Activated CD4-positive, alpha-beta T cell treated with anti-CD3 and anti-CD28 coated beads, Interleukin-2, amount 50 U/mL, for 4 hours (primary cell): ENCODE results near the gene ALX4.

Experiments used
- DNase-seq, 2 experiments: peaks; one replicate each; pipeline ENCODE4 v3.0.0-alpha.2; 2020

Gene ALX4

GRCh38 chr11:44300844-44301563, 8.9 kb downstream of the ALX4 start:
- no peak for DNase-seq

GRCh38 chr11:44298862-44299261, 11.1 kb downstream of the ALX4 start:
- DNase-seq: no peak

GRCh38 chr11:44290208-44290607, 19.7 kb downstream of the ALX4 start:
- no peak for DNase-seq

GRCh38 chr11:44288133-44288526, 21.8 kb downstream of the ALX4 start:
- no peak for DNase-seq

GRCh38 chr11:44286911-44287310, 23.0 kb downstream of the ALX4 start:
- no peak for DNase-seq

- peak; percentile 33 to 44 for DNase-seq
Measured at GRCh38 chr11:44286268-44286880, 23.6 kb downstream of the ALX4 start.

GRCh38 chr11:44285756-44286155, 24.2 kb downstream of the ALX4 start:
- no peak for DNase-seq

GRCh38 chr11:44282620-44283019, 27.3 kb downstream of the ALX4 start:
- no peak for DNase-seq

GRCh38 chr11:44281151-44281550, 28.8 kb downstream of the ALX4 start:
- no peak for DNase-seq

GRCh38 chr11:44280257-44280656, 29.7 kb downstream of the ALX4 start:
- no peak for DNase-seq

GRCh38 chr11:44279483-44279882, 30.5 kb downstream of the ALX4 start:
- no peak for DNase-seq

GRCh38 chr11:44277196-44278090, 32.5 kb downstream of the ALX4 start:
- DNase-seq: no peak

GRCh38 chr11:44275961-44276550, 33.9 kb downstream of the ALX4 start:
- DNase-seq: no peak

GRCh38 chr11:44275241-44275640, 34.7 kb downstream of the ALX4 start:
- no peak for DNase-seq

GRCh38 chr11:44274404-44274803, 35.5 kb downstream of the ALX4 start:
- no peak for DNase-seq

GRCh38 chr11:44271286-44271685, 38.7 kb downstream of the ALX4 start:
- DNase-seq: no peak

GRCh38 chr11:44270403-44271273, 39.3 kb downstream of the ALX4 start:
- DNase-seq: no peak

GRCh38 chr11:44269369-44270351, 40.3 kb downstream of the ALX4 start:
- DNase-seq: no peak

GRCh38 chr11:44268614-44269080, 41.3 kb downstream of the ALX4 start:
- DNase-seq: no peak

GRCh38 chr11:44267750-44268613, 42.0 kb downstream of the ALX4 start:
- no peak for DNase-seq
